Ishikawa (cell line): ENCODE measurements around the gene PIGZ.

Source experiments
- CREB1 ChIP-seq: IDR thresholded peaks from 2 replicates; pipeline ENCODE4 v1.6.1; 2012; ENCODE audit warnings: low read depth
- EP300 ChIP-seq: IDR thresholded peaks from 2 replicates; pipeline ENCODE4 v1.6.1; 2012; ENCODE audit warnings: borderline replicate concordance
- FOXM1 ChIP-seq: IDR thresholded peaks from 2 replicates; pipeline ENCODE4 v1.6.1; 2012; ENCODE audit warnings: low read depth, borderline replicate concordance
- MAX ChIP-seq: IDR thresholded peaks from 2 replicates; pipeline ENCODE4 v1.6.1; 2012
- RAD21 ChIP-seq: IDR thresholded peaks from 2 replicates; pipeline ENCODE4 v1.6.1; 2012; ENCODE audit warnings: low read depth
- TAF1 ChIP-seq: IDR thresholded peaks from 2 replicates; pipeline ENCODE4 v1.6.1; 2012; ENCODE audit warnings: low read depth, mild to moderate bottlenecking
- YY1 ChIP-seq: IDR thresholded peaks from 2 replicates; pipeline ENCODE4 v1.6.1; 2012; ENCODE audit warnings: low read depth

- TF ChIP-seq YY1 (no peak), EP300 (no peak), MAX (no peak), TAF1 (no peak), CREB1 (no peak), FOXM1 (no peak), RAD21 (no peak)
Measured at GRCh38 chr3:196931157-196931556, 37.5 kb downstream of the PIGZ start.
